Smooth muscle cell (in vitro differentiated cells): ENCODE data around the gene SNX21. TPM values are rescaled to one million over a fixed set of nuclear protein-coding genes. Genes with fewer than 3 reads are reported as not detected.

Source experiments
- DNase-seq: peaks from one replicate; lab custom pipeline; 2025; ENCODE audit not compliant: unreplicated experiment; lab: John Stamatoyannopoulos, UW
- H2AFZ ChIP-seq: fragments of 200-600 bp; sonication (generic); 2 replicates; pipeline ENCODE4 v1.6.0; 2016; ENCODE audit warnings: antibody characterized with exemption, low read depth, mild to moderate bottlenecking
- H3F3A ChIP-seq: fragments of 200-600 bp; sonication (generic); 2 replicates; pipeline ENCODE4 v1.6.0; 2017; ENCODE audit warnings: antibody characterized with exemption, low read depth
- H3K27ac ChIP-seq: fragments of 200-600 bp; sonication (generic); 2 replicates; pipeline ENCODE4 v1.5.1; 2016; ENCODE audit warnings: low read depth, mild to moderate bottlenecking
- H3K27me3 ChIP-seq: fragments of 200-600 bp; sonication (generic); 2 replicates; pipeline ENCODE4 v1.6.1; 2016; ENCODE audit warnings: low read depth, mild to moderate bottlenecking
- H3K36me3 ChIP-seq: fragments of 200-600 bp; sonication (generic); 2 replicates; pipeline ENCODE4 v1.5.1; 2016; ENCODE audit warnings: low read depth
- H3K4me1 ChIP-seq: fragments of 200-600 bp; sonication (generic); 2 replicates; pipeline ENCODE4 v1.5.1; 2016; ENCODE audit warnings: low read depth
- H3K4me2 ChIP-seq: fragments of 200-600 bp; sonication (generic); 2 replicates; pipeline ENCODE4 v1.6.0; 2016; ENCODE audit warnings: mild to moderate bottlenecking
- H3K4me3 ChIP-seq: fragments of 200-600 bp; sonication (generic); 2 replicates; pipeline ENCODE4 v1.5.1; 2016; ENCODE audit warnings: mild to moderate bottlenecking
- H3K79me2 ChIP-seq: fragments of 200-600 bp; sonication (generic); 2 replicates; pipeline ENCODE4 v1.6.0; 2016; ENCODE audit warnings: low read depth, mild to moderate bottlenecking
- H3K9ac ChIP-seq: fragments of 200-600 bp; sonication (generic); 2 replicates; pipeline ENCODE4 v1.6.0; 2016; ENCODE audit warnings: low read depth
- H3K9me3 ChIP-seq: fragments of 200-600 bp; sonication (generic); replicated peaks from 2 replicates; pipeline ENCODE4 v1.5.1; 2016; ENCODE audit warnings: low read depth
- H4K20me1 ChIP-seq: fragments of 200-600 bp; sonication (generic); 2 replicates; pipeline ENCODE4 v1.6.0; 2016; ENCODE audit warnings: low read depth
- CTCF ChIP-seq: fragments of 200-600 bp; sonication (generic); IDR thresholded peaks from 2 replicates; pipeline ENCODE4 v1.5.1; 2017; ENCODE audit warnings: borderline replicate concordance, mild to moderate bottlenecking, antibody characterized with exemption; ENCODE audit not compliant: insufficient read depth, poor library complexity, severe bottlenecking
- WGBS: methylation state at CpG from one replicate; pipeline ENCODE4 v1.1.7; 2016; ENCODE audit warnings: low lambda C conversion rate; 5-methylcytosine and 5-hydroxymethylcytosine counted together
- polyA plus RNA-seq: library from polyadenylated mRNA; unstranded; fragments of >200 nt; fragmentation: Nextera tagmentation; extraction: Ambion mirVana; gene quantifications from 2 replicates; pipeline ENCODE4 v1.2.1, GENCODE V29; 2016
- total RNA-seq: library from RNA; depleted of rRNA; stranded (reverse); fragments of >200 nt; gene quantifications from 2 replicates; pipeline ENCODE4 v1.2.3, GENCODE V29; 2014

The SNX21 gene
- total and polyA plus RNA-seq, 2 experiments from 2014 or later = 14.4 to 14.7 TPM

GRCh38 chr20:45848421-45848820 is 14.8 kb downstream of the SNX21 start:
- no peaks in the 10 kb centered on the region for H3K4me1 ChIP-seq
- H3K27ac ChIP-seq = no peak overlapping the region
- H3K4me3 ChIP-seq = no peak overlapping the region
- TF ChIP-seq CTCF = no peak
- H3K9ac ChIP-seq = no peak overlapping the region
- H4K20me1 ChIP-seq = peaks cover 8% of the 10 kb centered on the region
- no peaks in the 10 kb centered on the region for H3F3A ChIP-seq
- WGBS = 94% methylated on average over 2 of the region's 8 CpGs
- no peak overlapping the region for H2AFZ ChIP-seq
- H3K79me2 ChIP-seq = no peaks in the 10 kb centered on the region
- H3K36me3 ChIP-seq = no peaks in the 10 kb centered on the region
- no peaks in the 10 kb centered on the region for H3K27me3 ChIP-seq
- H3K9me3 ChIP-seq = no peaks in the 10 kb centered on the region
- no peak overlapping the region for H3K4me2 ChIP-seq
- DNase-seq = no peak

GRCh38 chr20:45848969-45849582 is 15.5 kb downstream of the SNX21 start:
- no peaks in the 10 kb centered on the region for H3K79me2 ChIP-seq
- H3K27ac ChIP-seq = no peak overlapping the region

GRCh38 chr20:45850238-45850637 is 16.6 kb downstream of the SNX21 start:
- no peak for TF ChIP-seq CTCF
- no peak overlapping the region for H3K4me3 ChIP-seq
- 100% methylated on average over 2 of the region's 2 CpGs for WGBS

More at GRCh38 chr20:45848969-45849582, 15.5 kb downstream of the SNX21 start:
- no peak overlapping the region for H2AFZ ChIP-seq
- no peaks in the 10 kb centered on the region for H3K4me1 ChIP-seq
- no peak overlapping the region for H3K9ac ChIP-seq
- no peak for DNase-seq
- H3F3A ChIP-seq = no peaks in the 10 kb centered on the region
- no peak overlapping the region for H3K4me3 ChIP-seq
- 97% methylated on average over 6 of the region's 8 CpGs for WGBS
- no peak overlapping the region for H3K4me2 ChIP-seq
- H3K9me3 ChIP-seq = no peaks in the 10 kb centered on the region
- H3K36me3 ChIP-seq = no peaks in the 10 kb centered on the region
- H4K20me1 ChIP-seq = peaks cover 7% of the 10 kb centered on the region
- TF ChIP-seq CTCF = no peak
- no peaks in the 10 kb centered on the region for H3K27me3 ChIP-seq

GRCh38 chr20:45850926-45851325 is 17.3 kb downstream of the SNX21 start:
- Histone ChIP-seq H3F3A (no peaks in the 10 kb centered on the region), H3K36me3 (no peaks in the 10 kb centered on the region), H3K4me2 (no peak overlapping the region), H2AFZ (no peak overlapping the region), H3K4me1 (no peaks in the 10 kb centered on the region), H3K27ac (no peak overlapping the region), H3K4me3 (no peak overlapping the region), H3K9ac (no peak overlapping the region), H3K79me2 (peaks cover 11% of the 10 kb centered on the region), H4K20me1 (no peaks in the 10 kb centered on the region), H3K9me3 (no peaks in the 10 kb centered on the region), H3K27me3 (no peaks in the 10 kb centered on the region)
- TF ChIP-seq CTCF = no peak
- DNase-seq = no peak
- 43% methylated on average over 1 of the region's 1 CpG for WGBS

More at GRCh38 chr20:45850238-45850637, 16.6 kb downstream of the SNX21 start:
- H3K9me3 ChIP-seq = no peaks in the 10 kb centered on the region
- no peaks in the 10 kb centered on the region for H4K20me1 ChIP-seq
- H3K4me1 ChIP-seq = no peaks in the 10 kb centered on the region
- no peak overlapping the region for H3K9ac ChIP-seq
- H3K79me2 ChIP-seq = peaks cover 5% of the 10 kb centered on the region
- DNase-seq = no peak
- no peaks in the 10 kb centered on the region for H3K36me3 ChIP-seq
- H3K4me2 ChIP-seq = no peak overlapping the region
- H3K27me3 ChIP-seq = no peaks in the 10 kb centered on the region
- H2AFZ ChIP-seq = no peak overlapping the region
- no peak overlapping the region for H3K27ac ChIP-seq
- no peaks in the 10 kb centered on the region for H3F3A ChIP-seq
